GM10248 (cell line): Measurements from ENCODE around the gene ICAM5.
"Not testable (repeated sequence)": the region's sequence is repeated elsewhere in the genome, so short reads cannot be mapped to it uniquely, and the experiment has no call there.

Source experiments
- CTCF ChIA-PET: fragments of 300-600 bp; sonication (Branson Sonifier 250); formaldehyde crosslinking; extraction: SDS; loops from one replicate; lab custom pipeline; 2021; ENCODE audit warnings: antibody characterized with exemption; lab: Yijun Ruan, JAX
- POLR2A ChIA-PET: fragments of 350-650 bp; sonication (Branson Sonifier 250); formaldehyde crosslinking; extraction: SDS; loops from one replicate; lab custom pipeline; 2020; ENCODE audit warnings: antibody characterized with exemption; lab: Yijun Ruan, JAX
- DNase-seq: peaks from one replicate; pipeline ENCODE4 v3.0.0; 2012; ENCODE audit errors: extremely low spot score
- CTCF ChIP-seq: IDR thresholded peaks from 2 replicates; pipeline ENCODE4 v1.5.1; 2012; ENCODE audit warnings: mild to moderate bottlenecking, low read depth; ENCODE audit errors: extremely low read depth, missing control alignments, control extremely low read depth

Gene ICAM5

DNA sequence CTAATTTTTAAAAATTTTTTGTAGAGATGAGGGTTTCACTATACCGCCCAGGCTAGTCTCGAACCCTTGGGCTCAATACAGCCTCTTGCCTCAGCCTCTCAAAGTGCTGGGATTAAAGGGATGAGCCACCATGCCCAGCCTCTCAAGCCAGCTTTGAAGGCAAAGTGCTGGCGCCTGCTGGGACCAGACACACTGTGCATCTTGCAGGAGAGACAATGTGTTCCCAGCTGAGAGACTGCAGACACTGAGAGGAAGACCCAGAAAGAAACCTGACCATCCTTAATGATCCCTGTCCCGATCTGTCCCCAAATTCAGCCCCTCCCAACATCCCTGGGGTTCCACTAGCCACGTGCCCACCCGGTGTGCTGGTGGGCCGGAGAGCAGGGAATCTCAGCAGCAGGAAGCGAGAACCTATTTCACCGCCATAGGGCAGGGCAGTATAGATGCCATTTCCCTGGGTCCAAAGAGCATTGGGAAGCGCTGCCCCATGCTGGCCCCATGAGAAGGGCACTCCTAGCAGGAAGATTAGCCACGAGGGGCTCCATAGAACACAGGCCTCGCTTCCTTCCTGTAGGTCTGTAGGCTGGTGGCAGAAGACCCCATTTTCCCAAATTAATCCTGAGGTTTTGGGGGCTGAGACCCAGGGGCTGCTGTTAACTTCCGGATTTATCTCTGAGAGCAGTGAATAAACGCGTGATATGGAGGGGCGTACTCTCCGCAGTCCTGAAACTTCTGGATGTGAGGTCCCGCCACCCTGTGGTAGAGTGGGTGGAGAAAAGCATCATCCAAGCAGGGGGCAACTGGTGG, 42.6 kb downstream of the ICAM5 start:
- DNase-seq, result no peak
- no peak for TF ChIP-seq CTCF
- CTCF ChIA-PET, result no interaction called here
- POLR2A ChIA-PET, result interaction anchor here (0.8 kb wide), 1 partner anchor 43 kb away, joined by 3 read pairs; the partner anchor contains the start of gene ICAM5

DNA sequence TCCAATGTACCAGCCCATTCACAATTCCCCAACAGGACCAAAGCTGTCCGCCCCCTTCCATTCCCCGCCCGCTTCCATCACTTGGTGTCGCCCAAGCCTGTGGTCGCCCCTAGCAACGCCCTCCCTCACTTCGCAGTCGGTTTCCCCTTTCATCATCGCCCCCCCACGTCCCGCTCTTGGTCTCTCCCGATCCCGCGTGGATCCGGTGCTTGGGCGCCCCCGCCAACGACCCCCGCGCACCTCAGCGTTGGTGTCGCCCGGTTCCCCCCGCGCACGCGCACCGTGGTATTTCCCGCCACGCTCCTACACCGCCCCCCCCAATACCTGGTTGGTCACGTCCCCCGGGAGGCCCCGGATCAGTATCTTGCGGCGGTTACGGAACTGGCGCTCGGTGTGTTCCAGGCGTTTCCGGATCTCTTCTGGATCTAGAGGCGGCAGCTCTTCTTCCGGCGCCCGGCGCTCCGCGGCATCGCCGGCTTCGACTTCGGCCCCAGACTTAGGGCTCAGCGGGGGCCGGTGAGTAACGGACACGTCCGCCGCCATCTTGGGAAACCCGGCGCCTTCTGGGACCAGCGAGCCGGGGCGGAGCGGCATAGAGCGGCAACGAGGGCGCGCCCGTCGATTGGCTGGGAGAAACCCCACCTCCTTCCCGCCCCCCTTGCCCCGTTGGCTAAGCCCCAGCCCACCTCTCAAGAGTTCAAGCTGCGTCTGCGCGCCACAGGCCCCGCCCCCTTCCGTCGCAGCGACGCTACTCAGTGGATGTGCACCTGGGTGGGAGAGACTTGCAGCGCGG, 43.4 kb downstream of the ICAM5 start, which contains the start of gene RAVER1:
RAVER1 (minus strand) TSS at position 565 of the 793 bp plus-strand sequence; CDS start at position 543, 22 bp downstream.
- TF ChIP-seq CTCF, result no peak
- ChIA-PET POLR2A (interaction anchor here (0.6 to 1.4 kb wide), 5 partner anchors 17 to 106 kb away, joined by 3 to 6 read pairs (median 5); partner anchors contain the start of genes ICAM1 and ICAM5), CTCF (interaction anchor here (0.9 to 2.1 kb wide), 3 partner anchors 44 to 65 kb away, joined by 3 to 11 read pairs (median 3); partner anchors contain the start of gene ICAM5)
- DNase-seq, result peak; percentile 100

- no peak for TF ChIP-seq CTCF
- CTCF ChIA-PET, result interaction anchor here (0.9 to 2.1 kb wide), 3 partner anchors 45 to 66 kb away, joined by 3 to 11 read pairs (median 3); partner anchors contain the start of gene ICAM5
- POLR2A ChIA-PET, result interaction anchor here (0.6 to 1.4 kb wide), 4 partner anchors 17 to 105 kb away, joined by 4 to 6 read pairs (median 6); partner anchors contain the start of gene ICAM1
- no peak for DNase-seq
Observed at GRCh38 chr19:10333758-10334587, 44.2 kb downstream of the ICAM5 start.

- CTCF ChIA-PET, result interaction anchor here (1.0 to 2.6 kb wide), 3 partner anchors 32 to 66 kb away, joined by 3 to 11 read pairs (median 5); no protein-coding TSS in a partner anchor
- DNase-seq, result no peak
- TF ChIP-seq CTCF, result no peak
- POLR2A ChIA-PET, result no interaction called here
Observed at GRCh38 chr19:10334588-10335351, 45.0 kb downstream of the ICAM5 start.

DNA sequence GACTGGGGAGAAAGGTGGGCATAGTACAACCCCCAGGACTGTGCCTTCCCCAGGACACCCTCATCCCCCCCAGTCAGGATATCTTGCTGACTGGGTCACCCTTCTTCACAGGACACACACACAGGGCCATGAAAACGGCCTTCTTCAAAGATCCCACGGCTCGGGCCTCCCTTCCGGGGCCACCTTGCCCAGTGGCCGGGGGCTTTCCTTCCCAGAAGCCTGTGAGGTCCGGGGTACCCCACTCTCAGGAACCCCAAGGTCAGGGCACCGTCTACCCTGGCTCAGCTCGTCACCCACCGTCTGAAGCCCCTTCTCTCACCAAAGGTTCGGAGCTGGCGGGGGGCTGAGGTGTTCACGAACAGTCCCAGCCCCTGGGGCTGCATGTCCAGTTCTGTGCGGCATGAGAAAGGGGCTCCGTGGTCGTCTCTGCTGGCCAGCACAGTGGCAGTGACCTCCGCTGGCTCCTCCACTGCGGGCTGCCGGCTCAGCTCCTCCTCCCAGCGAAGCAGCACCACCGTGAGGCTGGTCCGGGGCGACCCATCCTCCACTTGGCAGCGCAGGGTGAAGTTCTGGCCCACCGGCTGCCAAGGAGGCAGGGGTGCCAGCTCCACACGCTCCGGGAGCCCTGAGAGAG, 45.7 kb downstream of the ICAM5 start:
- no peak for DNase-seq
- POLR2A ChIA-PET, result no interaction called here
- no peak for TF ChIP-seq CTCF
- CTCF ChIA-PET, result interaction anchor here (2.6 kb wide), 1 partner anchor 31 kb away, joined by 5 read pairs; no protein-coding TSS in a partner anchor

DNA sequence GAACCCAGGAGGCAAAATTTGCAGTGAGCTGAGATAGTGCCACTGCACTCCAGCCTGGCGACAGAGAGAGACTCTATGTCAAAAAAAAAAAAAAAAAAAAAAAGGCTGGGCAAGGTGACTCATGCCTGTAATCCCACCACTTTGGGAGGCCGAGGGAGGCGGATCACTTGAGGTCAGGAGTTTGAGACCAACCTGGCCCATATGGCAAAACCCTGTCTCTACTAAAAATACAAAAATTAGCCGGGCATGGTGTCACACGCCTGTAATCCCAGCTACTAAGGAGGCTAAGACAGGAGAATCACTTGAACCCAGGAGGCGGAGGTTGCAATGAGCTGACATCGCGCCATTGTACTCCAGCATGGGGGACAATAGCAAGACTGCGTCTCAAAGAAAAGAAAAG, 47.0 kb downstream of the ICAM5 start:
- CTCF ChIA-PET, result interaction anchor here (2.6 kb wide), 1 partner anchor 30 kb away, joined by 5 read pairs; no protein-coding TSS in a partner anchor
- DNase-seq, POLR2A ChIA-PET: not testable (repeated sequence)
